Erythroblast (primary cell): ENCODE results near the gene DMD.

Experiments
- GATA1 ChIP-seq: IDR thresholded peaks from 2 replicates; pipeline ENCODE4 v1.6.1; 2011; ENCODE audit warnings: low read depth, mild to moderate bottlenecking, control low read depth, low read length, moderate library complexity
- POLR2A ChIP-seq: IDR thresholded peaks from 2 replicates; pipeline ENCODE4 v1.6.1; 2011; ENCODE audit warnings: mild to moderate bottlenecking, low read length

DNA sequence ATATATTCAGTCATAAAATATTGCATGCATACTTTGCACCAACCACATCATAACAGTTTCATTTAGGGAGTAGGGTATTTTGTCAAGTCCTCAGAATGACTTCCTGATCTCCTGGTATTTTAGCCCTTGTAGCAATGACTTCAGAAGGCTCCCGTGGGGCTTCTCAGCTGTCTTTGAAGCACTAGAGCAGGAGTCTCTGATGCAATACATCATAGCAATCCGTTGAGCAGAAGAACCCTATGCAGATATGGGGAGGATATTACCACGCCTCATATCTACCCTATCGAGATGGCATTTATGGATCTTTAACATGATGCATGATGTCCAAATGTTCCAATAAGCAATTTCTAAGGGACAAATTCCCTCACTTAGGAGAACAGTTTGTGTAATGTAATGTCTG is 1765.8 kb downstream of the DMD start:
- no peak for TF ChIP-seq POLR2A
- TF ChIP-seq GATA1, result no peak
